Colonic mucosa (tissue), 4 donors: ENCODE measurements around the gene ZSCAN10. TPM values are rescaled to one million over a fixed set of nuclear protein-coding genes. Genes with fewer than 3 reads are reported as not detected.

Experiments
- DNase-seq: peaks from one replicate; pipeline ENCODE4 v3.0.0-alpha.2; 2020
- H3K27ac ChIP-seq: fragments of 200-600 bp; one replicate; pipeline ENCODE4 v1.8.0; 2021
- H3K27me3 ChIP-seq: fragments of 200-600 bp; one replicate; pipeline ENCODE4 v1.8.0; 2021
- H3K36me3 ChIP-seq: fragments of 200-600 bp; one replicate; pipeline ENCODE4 v1.8.0; 2021
- H3K4me1 ChIP-seq: fragments of 200-600 bp; one replicate; pipeline ENCODE4 v1.8.0; 2021; ENCODE audit warnings: mild to moderate bottlenecking
- H3K4me3 ChIP-seq: fragments of 200-600 bp; one replicate; pipeline ENCODE4 v1.8.0; 2021
- H3K9ac ChIP-seq, 2 donors: one replicate each; pipeline ENCODE4 v1.7.0; 2013; ENCODE audit warnings: control low read depth in 2 of 2, low read depth in 2 of 2, low read length in 2 of 2
- H3K9me3 ChIP-seq: fragments of 200-600 bp; one replicate; pipeline ENCODE4 v1.8.0; 2021
- intact Hi-C: fragments of 100-400 bp; cut with DNase I; formaldehyde crosslinking; loops from one replicate; pipeline ENCODE4 v1.14.1; 2022
- total RNA-seq, 2 donors: library from RNA; stranded (reverse); fragmentation: NEBNext Ultra II Directional in 1 of 2; extraction: Animal tissue kit (Norgen Biotek cat#: 25700) in 1 of 2; gene quantifications; one replicate each; pipeline ENCODE4 v1.2.1, GENCODE V29; 2021
- TF ChIP-seq, protein P1 (sequence below): fragments of 200-600 bp; IDR thresholded peaks from one replicate; pipeline ENCODE4 v1.8.0; 2022; ENCODE audit warnings: antibody characterized with exemption, mild to moderate bottlenecking
- donor health status: healthy.
- donor health status: DM: no; HTN: no; CAD: no.
- donor health status: DM: no; HTN: no; CAD: no.

The ZSCAN10 gene
- total RNA-seq, 2 donors from 2014 or later: 0.86 TPM; not detected in 1

DNA sequence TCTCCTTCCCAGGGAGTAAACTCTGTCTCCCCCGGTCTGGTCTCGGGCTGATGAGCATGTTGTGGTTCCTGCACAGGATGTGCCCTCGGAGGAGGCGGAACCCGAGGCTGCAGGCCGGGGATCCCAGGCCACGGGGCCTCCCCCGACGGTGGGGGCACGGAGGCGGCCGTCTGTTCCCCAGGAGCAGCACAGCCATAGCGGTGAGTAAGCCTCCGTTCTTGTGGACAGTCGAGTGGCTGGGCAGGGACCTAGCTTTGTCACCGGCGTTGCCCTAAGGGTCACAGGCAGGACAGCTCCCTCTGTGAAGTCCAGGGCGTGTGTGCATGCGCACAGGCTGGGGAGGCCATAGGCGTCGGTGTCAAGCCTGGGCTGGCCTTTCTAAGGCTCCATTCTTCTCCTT lies 39.2 kb upstream of the ZSCAN10 start:
- TF ChIP-seq, protein P1, sequence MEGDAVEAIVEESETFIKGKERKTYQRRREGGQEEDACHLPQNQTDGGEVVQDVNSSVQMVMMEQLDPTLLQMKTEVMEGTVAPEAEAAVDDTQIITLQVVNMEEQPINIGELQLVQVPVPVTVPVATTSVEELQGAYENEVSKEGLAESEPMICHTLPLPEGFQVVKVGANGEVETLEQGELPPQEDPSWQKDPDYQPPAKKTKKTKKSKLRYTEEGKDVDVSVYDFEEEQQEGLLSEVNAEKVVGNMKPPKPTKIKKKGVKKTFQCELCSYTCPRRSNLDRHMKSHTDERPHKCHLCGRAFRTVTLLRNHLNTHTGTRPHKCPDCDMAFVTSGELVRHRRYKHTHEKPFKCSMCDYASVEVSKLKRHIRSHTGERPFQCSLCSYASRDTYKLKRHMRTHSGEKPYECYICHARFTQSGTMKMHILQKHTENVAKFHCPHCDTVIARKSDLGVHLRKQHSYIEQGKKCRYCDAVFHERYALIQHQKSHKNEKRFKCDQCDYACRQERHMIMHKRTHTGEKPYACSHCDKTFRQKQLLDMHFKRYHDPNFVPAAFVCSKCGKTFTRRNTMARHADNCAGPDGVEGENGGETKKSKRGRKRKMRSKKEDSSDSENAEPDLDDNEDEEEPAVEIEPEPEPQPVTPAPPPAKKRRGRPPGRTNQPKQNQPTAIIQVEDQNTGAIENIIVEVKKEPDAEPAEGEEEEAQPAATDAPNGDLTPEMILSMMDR: no peak
- Histone ChIP-seq H3K27ac (no peak overlapping the region), H3K4me1 (peaks cover 4% of the 10 kb centered on the region), H3K9me3 (no peaks in the 10 kb centered on the region), H3K36me3 (no peaks in the 10 kb centered on the region), H3K9ac (no peak overlapping the region), H3K27me3 (no peaks in the 10 kb centered on the region), H3K4me3 (no peak overlapping the region)
- DNase-seq: no peak
- intact Hi-C loops: no loop called here

DNA sequence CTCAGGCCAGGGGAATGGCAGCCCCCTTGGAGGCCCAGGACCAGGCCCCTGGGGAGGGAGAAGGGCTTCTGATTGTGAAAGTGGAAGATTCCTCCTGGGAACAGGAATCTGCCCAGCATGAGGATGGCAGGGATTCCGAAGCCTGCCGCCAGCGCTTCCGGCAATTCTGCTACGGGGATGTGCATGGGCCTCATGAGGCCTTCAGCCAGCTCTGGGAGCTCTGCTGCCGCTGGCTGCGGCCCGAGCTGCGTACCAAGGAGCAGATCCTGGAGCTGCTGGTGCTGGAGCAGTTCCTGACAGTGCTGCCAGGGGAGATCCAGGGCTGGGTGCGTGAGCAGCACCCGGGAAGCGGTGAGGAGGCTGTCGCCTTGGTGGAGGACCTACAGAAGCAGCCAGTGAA lies 38.2 kb upstream of the ZSCAN10 start:
- Histone ChIP-seq H3K4me3 (no peak overlapping the region), H3K9ac (no peak overlapping the region), H3K9me3 (no peaks in the 10 kb centered on the region), H3K27ac (no peak overlapping the region), H3K4me1 (peaks cover 7% of the 10 kb centered on the region), H3K27me3 (no peaks in the 10 kb centered on the region), H3K36me3 (no peaks in the 10 kb centered on the region)
- TF ChIP-seq, protein P1: no peak
- intact Hi-C loops: no loop called here
- DNase-seq: no peak

DNA sequence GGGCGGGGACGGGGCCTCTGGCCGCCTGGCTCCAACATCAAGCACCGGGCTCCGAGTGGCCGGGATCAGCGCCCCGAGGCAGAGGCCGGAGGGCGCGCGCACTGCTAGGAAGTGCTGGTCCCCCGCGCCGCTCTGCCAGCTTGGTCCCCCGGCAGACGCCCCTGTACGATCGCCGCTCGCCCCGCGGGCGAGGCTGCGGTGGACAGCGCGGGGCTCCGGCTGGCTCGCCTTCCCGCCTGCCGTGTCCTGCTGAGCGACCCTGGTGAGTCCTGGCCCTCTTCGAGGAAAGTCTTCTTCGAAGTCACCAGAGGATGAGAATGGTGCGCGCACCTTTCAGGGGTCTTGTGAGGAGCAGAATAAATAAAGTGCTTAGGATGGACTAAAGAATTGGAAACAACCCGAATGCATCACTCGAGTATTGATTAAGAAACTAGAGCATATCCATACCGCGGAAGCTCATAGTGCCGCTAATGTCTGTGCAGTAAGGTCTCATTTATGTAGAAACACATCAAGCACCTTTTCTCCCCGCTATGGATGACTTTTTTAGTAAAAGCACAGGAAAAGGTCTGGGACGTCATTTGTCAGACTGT lies 36.1 kb upstream of the ZSCAN10 start:
- H3K27me3 ChIP-seq: no peaks in the 10 kb centered on the region
- no peaks in the 10 kb centered on the region for H3K36me3 ChIP-seq
- intact Hi-C loops: no loop called here
- peak overlapping the region; percentile 93 for H3K27ac ChIP-seq
- H3K4me3 ChIP-seq: peak overlapping the region; percentile 83
- peaks cover 7% of the 10 kb centered on the region for H3K4me1 ChIP-seq
- TF ChIP-seq, protein P1: no peak
- H3K9me3 ChIP-seq: no peaks in the 10 kb centered on the region
- no peak for DNase-seq
- H3K9ac ChIP-seq: peak overlapping the region; percentile 87 to 92

DNA sequence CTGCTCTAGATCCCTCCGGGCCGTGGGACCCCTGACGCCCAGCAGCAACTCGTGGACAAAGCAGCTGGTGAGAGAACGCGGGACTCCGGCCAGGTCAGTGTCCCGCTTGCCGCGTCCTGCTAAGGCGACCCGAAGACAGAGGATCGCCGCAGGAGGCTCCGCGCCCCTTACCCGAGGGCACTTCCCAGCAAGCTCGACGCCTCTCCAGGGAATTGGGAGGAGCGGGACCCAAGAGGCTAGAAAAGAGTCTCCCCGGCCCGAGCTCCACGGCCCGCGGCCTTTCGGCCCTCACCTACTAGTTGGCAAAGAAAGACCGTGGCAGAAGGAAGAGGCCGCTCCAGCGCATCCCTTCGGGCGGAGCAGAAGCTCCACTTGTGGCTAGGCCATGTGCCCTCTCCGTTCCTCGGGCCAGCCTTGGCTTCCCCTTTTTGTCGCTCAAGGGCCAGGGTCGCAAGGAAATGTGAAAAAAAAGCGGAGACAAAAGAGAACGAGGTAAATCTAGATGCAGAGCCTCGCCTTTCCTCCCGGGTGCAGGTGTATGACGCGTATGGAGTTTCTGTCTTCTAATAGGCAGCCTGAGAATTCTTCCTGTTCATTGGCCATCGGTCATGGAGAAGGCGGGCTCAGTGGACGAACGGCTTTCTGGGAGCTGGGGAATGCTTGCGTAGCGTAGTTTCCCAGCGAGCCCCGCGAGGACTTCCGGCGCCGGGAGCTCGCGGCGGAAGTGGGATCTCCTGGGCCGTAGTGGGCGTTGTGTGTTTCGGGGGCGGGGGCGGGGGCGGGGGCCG lies 35.4 kb upstream of the ZSCAN10 start, which contains the start of gene ZNF213:
TSS of gene ZNF213 (plus strand) at position 692 of the 788 bp plus-strand sequence. CDS start 2,252 bp downstream, outside the sequence.
- Histone ChIP-seq H3K27ac (peak within 1 kb of the TSS; percentile 93), H3K4me1 (peaks cover 12% of the 10 kb centered on the region), H3K4me3 (peak within 1 kb of the TSS; percentile 83), H3K9ac (peak within 1 kb of the TSS; percentile 96 to 100), H3K9me3 (no peaks in the 10 kb centered on the region), H3K27me3 (no peaks in the 10 kb centered on the region), H3K36me3 (no peaks in the 10 kb centered on the region)
- intact Hi-C loops: no loop called here
- TF ChIP-seq, protein P1: no peak
- DNase-seq: peak; percentile 96

DNA sequence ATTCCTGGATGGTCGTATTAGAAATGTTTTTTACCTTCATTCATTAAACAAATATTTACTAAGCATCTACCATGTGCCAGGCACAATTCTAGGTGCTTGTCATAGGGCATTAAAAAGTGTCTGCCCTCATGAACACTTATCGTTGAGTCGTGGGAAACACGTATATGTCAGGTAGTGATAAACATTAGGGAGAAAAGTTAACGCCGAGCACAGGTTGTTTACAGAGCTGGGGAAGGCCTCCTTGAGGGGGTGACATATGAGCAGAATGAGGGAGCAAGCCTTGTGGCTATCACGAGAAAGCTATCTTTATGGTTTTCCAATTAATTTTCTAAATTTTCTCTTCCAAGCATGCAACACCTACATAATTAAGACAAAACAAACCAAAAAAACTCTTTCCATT lies 34.8 kb upstream of the ZSCAN10 start:
- H3K4me3 ChIP-seq: peak overlapping the region; percentile 83
- H3K27ac ChIP-seq: peak overlapping the region; percentile 93
- intact Hi-C loops: no loop called here
- TF ChIP-seq, protein P1: no peak
- no peaks in the 10 kb centered on the region for H3K36me3 ChIP-seq
- peak overlapping the region; percentile 96 to 100 for H3K9ac ChIP-seq
- H3K27me3 ChIP-seq: no peaks in the 10 kb centered on the region
- peaks cover 17% of the 10 kb centered on the region for H3K4me1 ChIP-seq
- H3K9me3 ChIP-seq: no peaks in the 10 kb centered on the region
- DNase-seq: no peak
